TTC549 (cell line): ENCODE measurements around the gene NR2F1.

Experiments
- FAIRE-seq: peaks from 2 replicates; lab custom pipeline; 2012; peaks lifted over from hg19 to GRCh38; lab: Jason Lieb, UNC

The NR2F1 gene

DNA sequence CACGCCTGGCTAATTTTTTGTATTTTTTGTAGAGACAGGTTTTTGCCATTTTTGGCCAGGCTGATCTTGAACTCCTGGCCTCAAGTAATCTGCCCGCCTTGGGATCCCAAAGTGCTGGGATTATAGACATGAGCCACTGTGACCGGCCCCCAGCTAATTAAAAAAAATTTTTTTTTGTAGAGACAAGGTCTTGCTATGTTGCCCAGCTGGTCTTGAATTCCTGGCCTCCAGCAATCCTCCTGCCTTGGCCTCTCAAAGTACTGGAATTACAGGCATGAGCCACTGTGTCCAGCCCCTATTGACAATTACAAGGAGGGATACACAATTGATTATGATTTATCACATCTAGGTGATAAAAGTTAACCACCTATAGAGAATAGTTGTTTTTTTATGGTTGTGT is 59.5 kb downstream of the NR2F1 start:
- FAIRE-seq = no peak
